Heart right ventricle (tissue), 16 donors: ENCODE measurements around the gene FOXJ2. TPM values are rescaled to one million over a fixed set of nuclear protein-coding genes. Genes with fewer than 3 reads are reported as not detected.
A peak's percentile ranks its signal among the peaks of the same experiment; 100 is the strongest.

Experiments
- ATAC-seq, 8 donors: fragments of 200-7000 bp; cut with Tn5 transposase; one replicate each; pipeline ENCODE4 v1.9.1; 2020; ENCODE audit warnings: mild to moderate bottlenecking in 8 of 8, moderate library complexity in 8 of 8, moderate number of reproducible peaks in 1 of 8
- DNase-seq, 2 donors: peaks; one replicate each; pipeline ENCODE4 v3.0.0-alpha.2; 2020
- H3K27ac ChIP-seq, 10 donors: fragments of 200-600 bp; sonication (generic) in 2 of 10; one replicate each; pipeline versions ENCODE4 v1.5.0 to v1.8.0; 2020 to 2022; ENCODE audit warnings: mild to moderate bottlenecking in 3 of 10
- H3K27me3 ChIP-seq, 7 donors: fragments of 200-600 bp; one replicate each; pipeline ENCODE4 v1.8.0; 2021 to 2022; ENCODE audit warnings: mild to moderate bottlenecking in 2 of 7
- H3K36me3 ChIP-seq, 9 donors: fragments of 200-600 bp; sonication (generic) in 1 of 9; one replicate each; pipeline versions ENCODE4 v1.5.0 to v1.8.0; 2020 to 2022; ENCODE audit warnings: mild to moderate bottlenecking in 2 of 9
- H3K4me1 ChIP-seq, 9 donors: fragments of 200-600 bp; sonication (generic) in 1 of 9; one replicate each; pipeline versions ENCODE4 v1.5.0 to v1.8.0; 2020 to 2022; ENCODE audit warnings: mild to moderate bottlenecking in 4 of 9
- H3K4me3 ChIP-seq, 10 donors: fragments of 200-600 bp; sonication (generic) in 2 of 10; one replicate each; pipeline versions ENCODE4 v1.5.0 to v1.8.0; 2020 to 2022; ENCODE audit warnings: mild to moderate bottlenecking in 7 of 10, moderate library complexity in 2 of 10
- H3K9me3 ChIP-seq, 11 donors: fragments of 200-600 bp in 10 of 11; sonication (generic) in 2 of 11; one replicate each; pipeline versions ENCODE4 v1.5.0 to v1.8.0; 2013 to 2022; ENCODE audit warnings: mild to moderate bottlenecking in 2 of 11, control low read depth in 1 of 11, moderate library complexity in 1 of 11
- CTCF ChIP-seq, 9 donors: fragments of 200-600 bp; sonication (generic) in 2 of 9; IDR thresholded peaks; one replicate each; pipeline versions ENCODE4 v1.5.0 to v1.8.0; 2021 to 2022; ENCODE audit warnings: antibody characterized with exemption in 9 of 9, mild to moderate bottlenecking in 5 of 9, moderate library complexity in 1 of 9
- WGBS, 2 donors: extraction: QIAGEN DNeasy Blood & Tissue Kit; methylation state at CpG; one replicate each; pipeline ENCODE4 v1.1.7; 2013; ENCODE audit warnings: inconsistent platforms in 1 of 2; 5-methylcytosine and 5-hydroxymethylcytosine counted together
- intact Hi-C, 10 donors: fragments of 100-400 bp; cut with DNase I; formaldehyde crosslinking; loops; one replicate each; pipeline versions ENCODE4 v1.11.1 to v1.14.2; 2022
- polyA plus RNA-seq, 2 donors: library from polyadenylated mRNA; stranded (reverse); fragments of 200-250 nt; gene quantifications; one replicate each; pipeline ENCODE4 v1.2.3, GENCODE V29; 2013
- total RNA-seq, 10 donors: library from RNA; stranded (reverse); fragmentation: NEBNext Ultra II Directional in 3 of 10; extraction: Animal tissue kit (Norgen Biotek cat#: 25700) in 3 of 10; gene quantifications; one replicate each; pipeline versions ENCODE4 v1.2.1 to v1.2.4, GENCODE V29; 2021 to 2023
- donor health status: Arrhythmogenic right ventricular cardiomyopathy.
- donor health status: ischemic (EF 13 %, LVEDD 7.1; RV severe dilation, severe dysfunction).
- donor health status: healthy with polysubstance abuse.
- donor health status: DM: no; HTN: yes; CAD: no.
- donor health status: DM: no; HTN: no; CAD: no.
- donor health status: ischemic (EF 25% LVEDD 6.9; RV normal size, moderate dysfunction).
- donor health status: ischemic (EF 25% LVEDD 5.7; RV mildly dilated, moderate dysfunction).
- donor health status: healthy.
- donor health status: DM: yes; HTN: yes; CAD: no.
- donor health status: Ischemic cardiomyopathy.
- donor health status: ischemic (EF 35%, LVEDD 5.7; RV mildly dilated, moderate dysfunction).
- donor health status: nonischemic (EF 11% LVEDD 7.7; RV severe dilation, severe dysfunction).
- donor health status: DM: yes; HTN: yes; CAD: no.
- donor health status: PGD.
- donor health status: ischemic (EF 29% LVEDD 5.4; RV normal size, mild dysfunction).
- donor health status: nonischemic (EF 23%, LVEDD 6.1; RV moderate dilation, normal function).

Gene FOXJ2
- total and polyA plus RNA-seq, 12 donors, result 8.7 to 29.4 (median 23.6) TPM

- H3K27ac ChIP-seq, result peak overlapping the region in 1 of 10 donors; percentile 26
- intact Hi-C loops, result no loop called here
- H3K9me3 ChIP-seq, result no peaks in the 10 kb centered on the region
- H3K4me3 ChIP-seq, result no peak overlapping the region
- H3K27me3 ChIP-seq, result no peaks in the 10 kb centered on the region
- DNase-seq, result no peak
- peaks cover 0 to 20% (median 0%) of the 10 kb centered on the region in 9 donors for H3K4me1 ChIP-seq
- 61 to 73% methylated on average over 2 of the region's 2 CpGs for WGBS, 2 donors
- H3K36me3 ChIP-seq, result peaks cover 0 to 96% (median 55%) of the 10 kb centered on the region in 9 donors
- TF ChIP-seq CTCF (IDR thresholded peaks at IDR 0.05), result no peak
- no peak for ATAC-seq
Measured at GRCh38 chr12:8096281-8096915, 63.9 kb downstream of the FOXJ2 start.

DNA sequence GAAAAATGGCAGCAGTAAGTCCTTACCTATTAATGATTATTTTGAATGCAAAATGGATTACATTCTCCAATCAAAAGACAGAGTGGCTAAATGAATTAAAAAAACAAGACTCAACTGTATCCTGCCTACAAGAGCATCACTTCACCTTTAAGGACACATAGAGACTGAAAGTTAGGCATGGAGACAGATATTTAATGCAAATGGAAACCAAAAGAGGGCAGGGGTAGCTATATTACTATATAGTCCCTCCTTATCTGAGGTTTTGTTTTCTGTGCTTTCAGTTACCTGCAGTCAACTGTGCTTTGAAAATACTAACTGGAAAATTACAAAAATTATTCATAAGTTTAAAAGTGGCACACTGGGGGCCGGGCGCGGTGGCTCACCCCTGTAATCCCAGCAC, 66.7 kb downstream of the FOXJ2 start:
- intact Hi-C loops, result no loop called here
- Histone ChIP-seq H3K4me3 (no peak overlapping the region), H3K27ac (no peak overlapping the region), H3K27me3 (no peaks in the 10 kb centered on the region), H3K36me3 (peaks cover 0 to 71% (median 28%) of the 10 kb centered on the region in 9 donors), H3K4me1 (peaks cover 0 to 20% (median 0%) of the 10 kb centered on the region in 9 donors), H3K9me3 (peaks cover 0 to 7% (median 0%) of the 10 kb centered on the region in 11 donors)
- no peak for ATAC-seq
- WGBS, 2 donors, result 98 to 99% methylated on average over 3 of the region's 3 CpGs
- no peak for TF ChIP-seq CTCF (IDR thresholded peaks at IDR 0.05)
- DNase-seq, result no peak

Other genes with a start within 250 kb of the FOXJ2 start
- gene NANOG, start 243.3 kb upstream of the FOXJ2 start, total RNA-seq, result under 1 TPM in 2 of 10 donors, not detected in 8; 0.12 to 0.23 TPM
- not detected for gene NANOG, start 243.3 kb upstream of the FOXJ2 start, polyA plus RNA-seq
- under 1 TPM in 3 of 10 donors, not detected in 7; 0.22 to 0.95 (median 0.39) TPM for gene SLC2A14, start 159.8 kb upstream of the FOXJ2 start, total RNA-seq
- not detected for gene SLC2A14, start 159.8 kb upstream of the FOXJ2 start, polyA plus RNA-seq
- 100 to 1,000 TPM in 1 of 10 donors, 10 to 100 TPM in 8, 1 to 10 TPM in 1; 9.1 to 109 (median 15.7) TPM for gene SLC2A3, start 96.5 kb upstream of the FOXJ2 start, total RNA-seq
- 1 to 10 TPM; 3.9 to 6.4 TPM for gene SLC2A3, start 96.5 kb upstream of the FOXJ2 start, polyA plus RNA-seq
- 10 to 100 TPM in 1 of 10 donors, 1 to 10 TPM in 9; 1.1 to 26.5 (median 3.8) TPM for gene C3AR1, start 33.6 kb downstream of the FOXJ2 start, total RNA-seq
- 1 to 10 TPM; 2.1 to 4.4 TPM for gene C3AR1, start 33.6 kb downstream of the FOXJ2 start, polyA plus RNA-seq
- gene NECAP1, start 49.6 kb downstream of the FOXJ2 start, total RNA-seq, result 10 to 100 TPM; 15.4 to 25.6 (median 19.6) TPM
- gene NECAP1, start 49.6 kb downstream of the FOXJ2 start, polyA plus RNA-seq, result 10 to 100 TPM; 13.9 to 14.2 TPM
- 1 to 10 TPM in 4 of 10 donors, under 1 TPM in 1, not detected in 5; 0.39 to 4.9 (median 1.2) TPM for gene CLEC4A, start 90.9 kb downstream of the FOXJ2 start, total RNA-seq
- 1 to 10 TPM in 1 of 2 donors, under 1 TPM in 1; 0.51 to 2.5 TPM for gene CLEC4A, start 90.9 kb downstream of the FOXJ2 start, polyA plus RNA-seq
- not detected for gene ZNF705A, start 124.3 kb downstream of the FOXJ2 start, total RNA-seq
- not detected for gene ZNF705A, start 124.3 kb downstream of the FOXJ2 start, polyA plus RNA-seq
- gene FAM90A1, start 194.9 kb downstream of the FOXJ2 start, total RNA-seq, result under 1 TPM in 6 of 10 donors, not detected in 4; 0.10 to 0.44 (median 0.21) TPM
- gene FAM90A1, start 194.9 kb downstream of the FOXJ2 start, polyA plus RNA-seq, result under 1 TPM in 1 of 2 donors, not detected in 1; 0.03 TPM